Breast epithelium (tissue), 3 donors: ENCODE data around the gene NT5C2.

Source experiments
- POLR2A ChIP-seq: fragments of 450-650 bp; IDR thresholded peaks from one replicate; pipeline ENCODE4 v1.6.1; 2016; ENCODE audit warnings: antibody characterized with exemption, mild to moderate bottlenecking, moderate library complexity
- POLR2AphosphoS5 ChIP-seq, 3 donors: sonication (generic); formaldehyde crosslinking; IDR thresholded peaks; one replicate each; pipeline ENCODE4 v1.6.1; 2017; ENCODE audit warnings: antibody characterized with exemption in 3 of 3
- TF ChIP-seq, protein P1 (sequence below), 3 donors: fragments of 450-650 bp; IDR thresholded peaks; one replicate each; pipeline ENCODE4 v1.5.1; 2016 to 2017; ENCODE audit warnings: antibody characterized with exemption in 3 of 3, mild to moderate bottlenecking in 3 of 3, moderate library complexity in 3 of 3

DNA sequence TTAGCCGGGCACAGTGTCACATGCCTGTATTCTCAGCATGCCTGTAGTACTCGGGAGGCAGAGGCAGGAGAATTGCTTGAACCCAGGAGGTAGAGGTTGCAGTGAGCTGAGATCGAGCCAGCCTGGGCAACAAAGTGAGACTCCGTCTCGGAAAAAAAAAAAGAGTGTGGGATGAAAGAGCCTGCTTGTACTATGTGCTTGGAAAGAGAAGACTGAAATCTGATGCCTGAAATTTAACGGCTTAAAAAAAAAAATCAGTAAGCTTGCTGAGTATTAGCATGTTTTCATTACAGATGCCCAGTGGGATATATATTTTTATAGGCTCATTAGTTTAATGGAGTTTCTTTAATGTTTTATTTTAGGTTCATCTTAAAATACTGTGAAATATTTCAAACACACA lies 4.2 kb downstream of the NT5C2 start:
- TF ChIP-seq, protein P1, sequence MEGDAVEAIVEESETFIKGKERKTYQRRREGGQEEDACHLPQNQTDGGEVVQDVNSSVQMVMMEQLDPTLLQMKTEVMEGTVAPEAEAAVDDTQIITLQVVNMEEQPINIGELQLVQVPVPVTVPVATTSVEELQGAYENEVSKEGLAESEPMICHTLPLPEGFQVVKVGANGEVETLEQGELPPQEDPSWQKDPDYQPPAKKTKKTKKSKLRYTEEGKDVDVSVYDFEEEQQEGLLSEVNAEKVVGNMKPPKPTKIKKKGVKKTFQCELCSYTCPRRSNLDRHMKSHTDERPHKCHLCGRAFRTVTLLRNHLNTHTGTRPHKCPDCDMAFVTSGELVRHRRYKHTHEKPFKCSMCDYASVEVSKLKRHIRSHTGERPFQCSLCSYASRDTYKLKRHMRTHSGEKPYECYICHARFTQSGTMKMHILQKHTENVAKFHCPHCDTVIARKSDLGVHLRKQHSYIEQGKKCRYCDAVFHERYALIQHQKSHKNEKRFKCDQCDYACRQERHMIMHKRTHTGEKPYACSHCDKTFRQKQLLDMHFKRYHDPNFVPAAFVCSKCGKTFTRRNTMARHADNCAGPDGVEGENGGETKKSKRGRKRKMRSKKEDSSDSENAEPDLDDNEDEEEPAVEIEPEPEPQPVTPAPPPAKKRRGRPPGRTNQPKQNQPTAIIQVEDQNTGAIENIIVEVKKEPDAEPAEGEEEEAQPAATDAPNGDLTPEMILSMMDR (IDR thresholded peaks at IDR 0.05), result no peak
- TF ChIP-seq POLR2AphosphoS5 (IDR thresholded peaks at IDR 0.05) (no peak), POLR2A (no peak)
